ENCODE measurements around the gene ARHGAP44. TPM values are rescaled to one million over a fixed set of nuclear protein-coding genes. Genes with fewer than 3 reads are reported as not detected.

ARHGAP44 gene
- total and polyA plus RNA-seq, 2 experiments from 2014 or later = 5.8 to 16.4 TPM

DNA sequence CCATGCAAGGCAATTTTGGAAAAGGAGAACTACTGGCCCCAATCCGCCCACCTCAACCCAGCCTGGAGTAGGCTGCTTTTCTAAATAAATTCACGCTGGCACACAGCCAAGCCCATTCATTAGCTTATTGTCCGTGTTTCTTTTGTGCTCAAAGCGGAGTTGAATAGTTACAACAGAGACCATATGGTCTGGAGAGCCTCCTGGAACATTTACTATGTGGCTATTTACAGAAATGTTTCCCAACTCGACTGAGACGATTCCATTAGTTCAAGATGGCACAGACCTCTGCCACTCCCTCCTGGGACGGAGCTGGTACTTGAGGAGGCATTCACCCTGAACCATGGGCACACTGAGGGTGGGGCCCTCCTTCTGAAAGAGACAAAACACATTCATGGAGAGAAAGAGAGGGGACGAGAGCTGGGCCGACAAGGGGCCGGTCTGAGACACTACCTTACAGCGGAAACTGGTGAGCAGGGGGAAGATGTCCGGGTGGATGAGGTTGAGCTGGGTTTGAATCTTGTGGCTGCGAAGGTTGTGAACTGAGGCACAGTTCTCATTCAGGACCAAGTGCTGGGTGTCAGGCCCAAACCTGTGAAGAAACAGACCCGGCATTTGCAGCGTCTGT is 212.8 kb downstream of the ARHGAP44 start:
- Histone ChIP-seq H3F3A (replicated peaks; ENCODE audit: low read depth) (no peaks in the 10 kb centered on the region), H3K4me3 (no peak overlapping the region), H3K27me3 (ENCODE audit: insufficient read depth) (no peaks in the 10 kb centered on the region), H3K9me2 (ENCODE audit: insufficient read depth) (no peaks in the 10 kb centered on the region), H3K27ac (ENCODE audit: low read depth) (no peak overlapping the region), H3K4me1 (ENCODE audit: insufficient read depth) (no peaks in the 10 kb centered on the region), H2AFZ (no peak overlapping the region), H4K20me1 (replicated peaks; ENCODE audit: insufficient read depth) (peaks cover 38% of the 10 kb centered on the region), H3K79me2 (replicated peaks; ENCODE audit: insufficient read depth) (peaks cover 10% of the 10 kb centered on the region; the same call in 1 of the 2 replicates), H3K4me2 (no peak overlapping the region), H3K36me3 (ENCODE audit: insufficient read depth) (peaks cover 74% of the 10 kb centered on the region)
- Mint-ChIP-seq H3K4me1 (no peaks in the 10 kb centered on the region), H3K27me3 (ENCODE audit: insufficient read depth, low read depth, poor library complexity) (peaks cover 2% of the 10 kb centered on the region), H3K27ac (no peak overlapping the region), H3K4me3 (no peak overlapping the region), H3K9me3 (no peaks in the 10 kb centered on the region), H3K36me3 (ENCODE audit: low read depth) (peaks cover 67% of the 10 kb centered on the region)
- ATAC-seq = no peak
- no peak for DNase-seq (ENCODE audit: low spot score)
- TF ChIP-seq, protein P1, sequence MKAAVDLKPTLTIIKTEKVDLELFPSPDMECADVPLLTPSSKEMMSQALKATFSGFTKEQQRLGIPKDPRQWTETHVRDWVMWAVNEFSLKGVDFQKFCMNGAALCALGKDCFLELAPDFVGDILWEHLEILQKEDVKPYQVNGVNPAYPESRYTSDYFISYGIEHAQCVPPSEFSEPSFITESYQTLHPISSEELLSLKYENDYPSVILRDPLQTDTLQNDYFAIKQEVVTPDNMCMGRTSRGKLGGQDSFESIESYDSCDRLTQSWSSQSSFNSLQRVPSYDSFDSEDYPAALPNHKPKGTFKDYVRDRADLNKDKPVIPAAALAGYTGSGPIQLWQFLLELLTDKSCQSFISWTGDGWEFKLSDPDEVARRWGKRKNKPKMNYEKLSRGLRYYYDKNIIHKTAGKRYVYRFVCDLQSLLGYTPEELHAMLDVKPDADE (IDR thresholded peaks at IDR 0.05) = no peak
- TF ChIP-seq JUNB (IDR thresholded peaks at IDR 0.05; ENCODE audit: unreplicated experiment) (no peak), CREB1 (CRISPR knock-in tag; IDR thresholded peaks at IDR 0.05; ENCODE audit: low read depth) (no peak), ZNF114 (CRISPR knock-in tag; IDR thresholded peaks at IDR 0.05) (no peak), EZH2 (IDR thresholded peaks at IDR 0.05; ENCODE audit: low read depth, unreplicated experiment) (no peak), POLR2AphosphoS5 (IDR thresholded peaks at IDR 0.05; ENCODE audit: low read depth) (no peak), STAT1 (IDR thresholded peaks at IDR 0.05; ENCODE audit: unreplicated experiment) (no peak), ZNF331 (CRISPR knock-in tag; IDR thresholded peaks at IDR 0.05; ENCODE audit: low read depth) (no peak), EZH2phosphoT487 (IDR thresholded peaks at IDR 0.05; ENCODE audit: unreplicated experiment) (no peak), NANOG (IDR thresholded peaks at IDR 0.05; ENCODE audit: borderline replicate concordance) (no peak)
- TF ChIP-seq, protein P2, sequence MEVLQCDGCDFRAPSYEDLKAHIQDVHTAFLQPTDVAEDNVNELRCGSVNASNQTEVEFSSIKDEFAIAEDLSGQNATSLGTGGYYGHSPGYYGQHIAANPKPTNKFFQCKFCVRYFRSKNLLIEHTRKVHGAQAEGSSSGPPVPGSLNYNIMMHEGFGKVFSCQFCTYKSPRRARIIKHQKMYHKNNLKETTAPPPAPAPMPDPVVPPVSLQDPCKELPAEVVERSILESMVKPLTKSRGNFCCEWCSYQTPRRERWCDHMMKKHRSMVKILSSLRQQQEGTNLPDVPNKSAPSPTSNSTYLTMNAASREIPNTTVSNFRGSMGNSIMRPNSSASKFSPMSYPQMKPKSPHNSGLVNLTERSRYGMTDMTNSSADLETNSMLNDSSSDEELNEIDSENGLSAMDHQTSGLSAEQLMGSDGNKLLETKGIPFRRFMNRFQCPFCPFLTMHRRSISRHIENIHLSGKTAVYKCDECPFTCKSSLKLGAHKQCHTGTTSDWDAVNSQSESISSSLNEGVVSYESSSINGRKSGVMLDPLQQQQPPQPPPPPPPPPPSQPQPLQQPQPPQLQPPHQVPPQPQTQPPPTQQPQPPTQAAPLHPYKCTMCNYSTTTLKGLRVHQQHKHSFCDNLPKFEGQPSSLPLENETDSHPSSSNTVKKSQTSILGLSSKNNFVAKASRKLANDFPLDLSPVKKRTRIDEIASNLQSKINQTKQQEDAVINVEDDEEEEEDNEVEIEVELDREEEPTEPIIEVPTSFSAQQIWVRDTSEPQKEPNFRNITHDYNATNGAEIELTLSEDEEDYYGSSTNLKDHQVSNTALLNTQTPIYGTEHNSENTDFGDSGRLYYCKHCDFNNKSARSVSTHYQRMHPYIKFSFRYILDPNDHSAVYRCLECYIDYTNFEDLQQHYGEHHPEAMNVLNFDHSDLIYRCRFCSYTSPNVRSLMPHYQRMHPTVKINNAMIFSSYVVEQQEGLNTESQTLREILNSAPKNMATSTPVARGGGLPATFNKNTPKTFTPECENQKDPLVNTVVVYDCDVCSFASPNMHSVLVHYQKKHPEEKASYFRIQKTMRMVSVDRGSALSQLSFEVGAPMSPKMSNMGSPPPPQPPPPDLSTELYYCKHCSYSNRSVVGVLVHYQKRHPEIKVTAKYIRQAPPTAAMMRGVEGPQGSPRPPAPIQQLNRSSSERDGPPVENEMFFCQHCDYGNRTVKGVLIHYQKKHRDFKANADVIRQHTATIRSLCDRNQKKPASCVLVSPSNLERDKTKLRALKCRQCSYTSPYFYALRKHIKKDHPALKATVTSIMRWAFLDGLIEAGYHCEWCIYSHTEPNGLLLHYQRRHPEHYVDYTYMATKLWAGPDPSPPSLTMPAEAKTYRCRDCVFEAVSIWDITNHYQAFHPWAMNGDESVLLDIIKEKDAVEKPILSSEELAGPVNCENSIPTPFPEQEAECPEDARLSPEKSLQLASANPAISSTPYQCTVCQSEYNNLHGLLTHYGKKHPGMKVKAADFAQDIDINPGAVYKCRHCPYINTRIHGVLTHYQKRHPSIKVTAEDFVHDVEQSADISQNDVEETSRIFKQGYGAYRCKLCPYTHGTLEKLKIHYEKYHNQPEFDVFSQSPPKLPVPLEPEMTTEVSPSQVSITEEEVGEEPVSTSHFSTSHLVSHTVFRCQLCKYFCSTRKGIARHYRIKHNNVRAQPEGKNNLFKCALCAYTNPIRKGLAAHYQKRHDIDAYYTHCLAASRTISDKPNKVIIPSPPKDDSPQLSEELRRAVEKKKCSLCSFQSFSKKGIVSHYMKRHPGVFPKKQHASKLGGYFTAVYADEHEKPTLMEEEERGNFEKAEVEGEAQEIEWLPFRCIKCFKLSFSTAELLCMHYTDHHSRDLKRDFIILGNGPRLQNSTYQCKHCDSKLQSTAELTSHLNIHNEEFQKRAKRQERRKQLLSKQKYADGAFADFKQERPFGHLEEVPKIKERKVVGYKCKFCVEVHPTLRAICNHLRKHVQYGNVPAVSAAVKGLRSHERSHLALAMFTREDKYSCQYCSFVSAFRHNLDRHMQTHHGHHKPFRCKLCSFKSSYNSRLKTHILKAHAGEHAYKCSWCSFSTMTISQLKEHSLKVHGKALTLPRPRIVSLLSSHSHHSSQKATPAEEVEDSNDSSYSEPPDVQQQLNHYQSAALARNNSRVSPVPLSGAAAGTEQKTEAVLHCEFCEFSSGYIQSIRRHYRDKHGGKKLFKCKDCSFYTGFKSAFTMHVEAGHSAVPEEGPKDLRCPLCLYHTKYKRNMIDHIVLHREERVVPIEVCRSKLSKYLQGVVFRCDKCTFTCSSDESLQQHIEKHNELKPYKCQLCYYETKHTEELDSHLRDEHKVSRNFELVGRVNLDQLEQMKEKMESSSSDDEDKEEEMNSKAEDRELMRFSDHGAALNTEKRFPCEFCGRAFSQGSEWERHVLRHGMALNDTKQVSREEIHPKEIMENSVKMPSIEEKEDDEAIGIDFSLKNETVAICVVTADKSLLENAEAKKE (CRISPR knock-in tag; IDR thresholded peaks at IDR 0.05) = no peak
- TF ChIP-seq, protein P3, sequence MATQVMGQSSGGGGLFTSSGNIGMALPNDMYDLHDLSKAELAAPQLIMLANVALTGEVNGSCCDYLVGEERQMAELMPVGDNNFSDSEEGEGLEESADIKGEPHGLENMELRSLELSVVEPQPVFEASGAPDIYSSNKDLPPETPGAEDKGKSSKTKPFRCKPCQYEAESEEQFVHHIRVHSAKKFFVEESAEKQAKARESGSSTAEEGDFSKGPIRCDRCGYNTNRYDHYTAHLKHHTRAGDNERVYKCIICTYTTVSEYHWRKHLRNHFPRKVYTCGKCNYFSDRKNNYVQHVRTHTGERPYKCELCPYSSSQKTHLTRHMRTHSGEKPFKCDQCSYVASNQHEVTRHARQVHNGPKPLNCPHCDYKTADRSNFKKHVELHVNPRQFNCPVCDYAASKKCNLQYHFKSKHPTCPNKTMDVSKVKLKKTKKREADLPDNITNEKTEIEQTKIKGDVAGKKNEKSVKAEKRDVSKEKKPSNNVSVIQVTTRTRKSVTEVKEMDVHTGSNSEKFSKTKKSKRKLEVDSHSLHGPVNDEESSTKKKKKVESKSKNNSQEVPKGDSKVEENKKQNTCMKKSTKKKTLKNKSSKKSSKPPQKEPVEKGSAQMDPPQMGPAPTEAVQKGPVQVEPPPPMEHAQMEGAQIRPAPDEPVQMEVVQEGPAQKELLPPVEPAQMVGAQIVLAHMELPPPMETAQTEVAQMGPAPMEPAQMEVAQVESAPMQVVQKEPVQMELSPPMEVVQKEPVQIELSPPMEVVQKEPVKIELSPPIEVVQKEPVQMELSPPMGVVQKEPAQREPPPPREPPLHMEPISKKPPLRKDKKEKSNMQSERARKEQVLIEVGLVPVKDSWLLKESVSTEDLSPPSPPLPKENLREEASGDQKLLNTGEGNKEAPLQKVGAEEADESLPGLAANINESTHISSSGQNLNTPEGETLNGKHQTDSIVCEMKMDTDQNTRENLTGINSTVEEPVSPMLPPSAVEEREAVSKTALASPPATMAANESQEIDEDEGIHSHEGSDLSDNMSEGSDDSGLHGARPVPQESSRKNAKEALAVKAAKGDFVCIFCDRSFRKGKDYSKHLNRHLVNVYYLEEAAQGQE (IDR thresholded peaks at IDR 0.05; ENCODE audit: unreplicated experiment) = no peak
- TF ChIP-seq, protein P4, sequence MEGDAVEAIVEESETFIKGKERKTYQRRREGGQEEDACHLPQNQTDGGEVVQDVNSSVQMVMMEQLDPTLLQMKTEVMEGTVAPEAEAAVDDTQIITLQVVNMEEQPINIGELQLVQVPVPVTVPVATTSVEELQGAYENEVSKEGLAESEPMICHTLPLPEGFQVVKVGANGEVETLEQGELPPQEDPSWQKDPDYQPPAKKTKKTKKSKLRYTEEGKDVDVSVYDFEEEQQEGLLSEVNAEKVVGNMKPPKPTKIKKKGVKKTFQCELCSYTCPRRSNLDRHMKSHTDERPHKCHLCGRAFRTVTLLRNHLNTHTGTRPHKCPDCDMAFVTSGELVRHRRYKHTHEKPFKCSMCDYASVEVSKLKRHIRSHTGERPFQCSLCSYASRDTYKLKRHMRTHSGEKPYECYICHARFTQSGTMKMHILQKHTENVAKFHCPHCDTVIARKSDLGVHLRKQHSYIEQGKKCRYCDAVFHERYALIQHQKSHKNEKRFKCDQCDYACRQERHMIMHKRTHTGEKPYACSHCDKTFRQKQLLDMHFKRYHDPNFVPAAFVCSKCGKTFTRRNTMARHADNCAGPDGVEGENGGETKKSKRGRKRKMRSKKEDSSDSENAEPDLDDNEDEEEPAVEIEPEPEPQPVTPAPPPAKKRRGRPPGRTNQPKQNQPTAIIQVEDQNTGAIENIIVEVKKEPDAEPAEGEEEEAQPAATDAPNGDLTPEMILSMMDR (conservative IDR thresholded peaks at IDR 0.05; ENCODE audit: low read depth in 2 of 2) = no peak

Data from GM23338 (cell line).